T follicular helper cell (primary cell): Measurements from ENCODE around the gene HHLA2.

Experiments
- DNase-seq: peaks from one replicate; pipeline ENCODE4 v3.0.0-alpha.2; 2020; ENCODE audit warnings: low read depth

Gene HHLA2

GRCh38 chr3:108300103-108300849 is 3.9 kb downstream of the HHLA2 start:
- no peak for DNase-seq

- DNase-seq = no peak
These were observed 5.5 kb downstream of the HHLA2 start for GRCh38 chr3:108301695-108302404.

- no peak for DNase-seq
These were observed 6.2 kb downstream of the HHLA2 start for GRCh38 chr3:108302570-108302969.

GRCh38 chr3:108305484-108306172 is 9.3 kb downstream of the HHLA2 start:
- DNase-seq = no peak

GRCh38 chr3:108311797-108312196 is 15.4 kb downstream of the HHLA2 start:
- DNase-seq = no peak

- DNase-seq = no peak
These were observed 16.3 kb downstream of the HHLA2 start for GRCh38 chr3:108312656-108313055.

GRCh38 chr3:108315767-108316301 is 19.5 kb downstream of the HHLA2 start:
- DNase-seq = no peak

- no peak for DNase-seq
These were observed 23.2 kb downstream of the HHLA2 start for GRCh38 chr3:108319428-108320082.

- no peak for DNase-seq
These were observed 24.5 kb downstream of the HHLA2 start for GRCh38 chr3:108320746-108321350.

- no peak for DNase-seq
These were observed 26.0 kb downstream of the HHLA2 start for GRCh38 chr3:108322352-108322751.

- no peak for DNase-seq
These were observed 27.8 kb downstream of the HHLA2 start for GRCh38 chr3:108324177-108324576.

GRCh38 chr3:108327168-108327567 is 30.8 kb downstream of the HHLA2 start:
- no peak for DNase-seq

- no peak for DNase-seq
These were observed 32.6 kb downstream of the HHLA2 start for GRCh38 chr3:108328821-108329486.

GRCh38 chr3:108329508-108329907 is 33.2 kb downstream of the HHLA2 start:
- no peak for DNase-seq

- DNase-seq = no peak
These were observed 33.6 kb downstream of the HHLA2 start for GRCh38 chr3:108329947-108330346.

GRCh38 chr3:108331792-108332191 is 35.4 kb downstream of the HHLA2 start:
- DNase-seq = no peak

GRCh38 chr3:108333961-108334360 is 37.6 kb downstream of the HHLA2 start:
- DNase-seq = no peak

GRCh38 chr3:108334701-108335100 is 38.4 kb downstream of the HHLA2 start:
- DNase-seq = no peak

GRCh38 chr3:108338901-108339545 is 42.7 kb downstream of the HHLA2 start:
- DNase-seq = no peak

GRCh38 chr3:108341911-108342310 is 45.6 kb downstream of the HHLA2 start:
- DNase-seq = no peak
